Measurements from ENCODE around the gene INTS3. TPM values are rescaled to one million over a fixed set of nuclear protein-coding genes. Genes with fewer than 3 reads are reported as not detected.

The INTS3 gene
- total RNA-seq, 1 donor from 2014 or later = 77.3 TPM

DNA sequence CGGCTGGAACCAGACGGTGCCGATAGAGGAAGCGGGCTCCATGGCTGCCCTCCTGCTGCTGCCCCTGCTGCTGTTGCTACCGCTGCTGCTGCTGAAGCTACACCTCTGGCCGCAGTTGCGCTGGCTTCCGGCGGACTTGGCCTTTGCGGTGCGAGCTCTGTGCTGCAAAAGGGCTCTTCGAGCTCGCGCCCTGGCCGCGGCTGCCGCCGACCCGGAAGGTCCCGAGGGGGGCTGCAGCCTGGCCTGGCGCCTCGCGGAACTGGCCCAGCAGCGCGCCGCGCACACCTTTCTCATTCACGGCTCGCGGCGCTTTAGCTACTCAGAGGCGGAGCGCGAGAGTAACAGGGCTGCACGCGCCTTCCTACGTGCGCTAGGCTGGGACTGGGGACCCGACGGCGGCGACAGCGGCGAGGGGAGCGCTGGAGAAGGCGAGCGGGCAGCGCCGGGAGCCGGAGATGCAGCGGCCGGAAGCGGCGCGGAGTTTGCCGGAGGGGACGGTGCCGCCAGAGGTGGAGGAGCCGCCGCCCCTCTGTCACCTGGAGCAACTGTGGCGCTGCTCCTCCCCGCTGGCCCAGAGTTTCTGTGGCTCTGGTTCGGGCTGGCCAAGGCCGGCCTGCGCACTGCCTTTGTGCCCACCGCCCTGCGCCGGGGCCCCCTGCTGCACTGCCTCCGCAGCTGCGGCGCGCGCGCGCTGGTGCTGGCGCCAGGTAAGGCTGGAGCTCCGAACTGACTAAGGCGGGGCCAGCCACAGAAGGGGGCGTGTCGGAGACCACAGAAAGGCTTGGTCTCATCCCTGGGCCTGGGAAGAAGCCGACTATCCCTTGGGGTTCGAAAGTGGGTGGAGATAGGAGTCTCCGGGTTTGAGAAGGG lies 47.8 kb downstream of the INTS3 start:
- no peaks in the 10 kb centered on the region for H3K27me3 ChIP-seq (ENCODE audit: low read depth)
- peak overlapping the region; percentile 89 for H3K27ac ChIP-seq
- TF ChIP-seq, protein P1, sequence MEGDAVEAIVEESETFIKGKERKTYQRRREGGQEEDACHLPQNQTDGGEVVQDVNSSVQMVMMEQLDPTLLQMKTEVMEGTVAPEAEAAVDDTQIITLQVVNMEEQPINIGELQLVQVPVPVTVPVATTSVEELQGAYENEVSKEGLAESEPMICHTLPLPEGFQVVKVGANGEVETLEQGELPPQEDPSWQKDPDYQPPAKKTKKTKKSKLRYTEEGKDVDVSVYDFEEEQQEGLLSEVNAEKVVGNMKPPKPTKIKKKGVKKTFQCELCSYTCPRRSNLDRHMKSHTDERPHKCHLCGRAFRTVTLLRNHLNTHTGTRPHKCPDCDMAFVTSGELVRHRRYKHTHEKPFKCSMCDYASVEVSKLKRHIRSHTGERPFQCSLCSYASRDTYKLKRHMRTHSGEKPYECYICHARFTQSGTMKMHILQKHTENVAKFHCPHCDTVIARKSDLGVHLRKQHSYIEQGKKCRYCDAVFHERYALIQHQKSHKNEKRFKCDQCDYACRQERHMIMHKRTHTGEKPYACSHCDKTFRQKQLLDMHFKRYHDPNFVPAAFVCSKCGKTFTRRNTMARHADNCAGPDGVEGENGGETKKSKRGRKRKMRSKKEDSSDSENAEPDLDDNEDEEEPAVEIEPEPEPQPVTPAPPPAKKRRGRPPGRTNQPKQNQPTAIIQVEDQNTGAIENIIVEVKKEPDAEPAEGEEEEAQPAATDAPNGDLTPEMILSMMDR (IDR thresholded peaks at IDR 0.05) = no peak
- ATAC-seq = peak; percentile 73 to 82
- intact Hi-C loops (cut with DNase I) = no loop called here
- peak overlapping the region; percentile 88 for H3K4me3 ChIP-seq
- H3K9me3 ChIP-seq = no peaks in the 10 kb centered on the region
- peaks cover 35% of the 10 kb centered on the region for H3K36me3 ChIP-seq
- peak; percentile 89 for DNase-seq
- H3K4me1 ChIP-seq = peaks cover 84% of the 10 kb centered on the region

DNA sequence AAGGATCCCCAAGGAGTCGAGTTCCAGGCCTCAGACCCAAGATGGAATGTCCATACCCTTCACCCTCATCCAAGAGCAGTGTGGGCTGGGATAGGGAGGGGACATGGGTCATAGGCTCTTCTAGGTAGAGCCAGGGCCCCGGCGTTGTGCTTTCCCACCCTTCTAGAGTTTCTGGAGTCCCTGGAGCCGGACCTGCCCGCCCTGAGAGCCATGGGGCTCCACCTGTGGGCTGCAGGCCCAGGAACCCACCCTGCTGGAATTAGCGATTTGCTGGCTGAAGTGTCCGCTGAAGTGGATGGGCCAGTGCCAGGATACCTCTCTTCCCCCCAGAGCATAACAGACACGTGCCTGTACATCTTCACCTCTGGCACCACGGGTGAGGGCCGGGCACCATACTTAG lies 48.5 kb downstream of the INTS3 start:
- DNase-seq = peak; percentile 50
- Histone ChIP-seq H3K9me3 (no peaks in the 10 kb centered on the region), H3K27ac (peak overlapping the region; percentile 89), H3K27me3 (ENCODE audit: low read depth) (no peaks in the 10 kb centered on the region), H3K4me1 (peaks cover 78% of the 10 kb centered on the region), H3K4me3 (peak overlapping the region; percentile 88), H3K36me3 (peaks cover 29% of the 10 kb centered on the region)
- ATAC-seq = peak in 1 of 2 donors; percentile 1
- intact Hi-C loops (cut with DNase I) = no loop called here
- TF ChIP-seq, protein P1 (IDR thresholded peaks at IDR 0.05) = no peak

DNA sequence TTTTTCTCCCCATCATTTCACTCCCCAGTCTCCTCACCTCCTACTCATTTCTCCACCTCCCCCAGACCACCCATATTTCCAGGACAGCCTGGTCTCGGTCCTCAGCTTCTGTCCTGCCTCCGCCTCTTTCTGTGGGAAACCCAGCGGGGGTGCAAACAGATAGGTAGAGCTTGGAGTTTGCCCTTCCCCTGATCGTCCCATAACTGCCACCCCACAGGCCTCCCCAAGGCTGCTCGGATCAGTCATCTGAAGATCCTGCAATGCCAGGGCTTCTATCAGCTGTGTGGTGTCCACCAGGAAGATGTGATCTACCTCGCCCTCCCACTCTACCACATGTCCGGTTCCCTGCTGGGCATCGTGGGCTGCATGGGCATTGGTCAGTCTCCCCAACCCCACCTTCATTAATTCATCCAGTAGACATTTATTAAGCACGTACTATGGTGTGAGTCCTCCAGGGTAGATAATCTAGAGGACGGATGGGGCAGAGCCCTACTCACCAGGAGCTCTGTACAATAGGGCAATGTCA lies 49.1 kb downstream of the INTS3 start:
- ATAC-seq (no peak), DNase-seq (no peak)
- H3K27me3 ChIP-seq (ENCODE audit: low read depth) = no peaks in the 10 kb centered on the region
- peaks cover 23% of the 10 kb centered on the region for H3K36me3 ChIP-seq
- H3K4me1 ChIP-seq = peaks cover 74% of the 10 kb centered on the region
- intact Hi-C loops (cut with DNase I) = no loop called here
- no peaks in the 10 kb centered on the region for H3K9me3 ChIP-seq
- H3K4me3 ChIP-seq = peak overlapping the region; percentile 88
- peak overlapping the region; percentile 89 for H3K27ac ChIP-seq
- TF ChIP-seq, protein P1 (IDR thresholded peaks at IDR 0.05) = no peak

DNA sequence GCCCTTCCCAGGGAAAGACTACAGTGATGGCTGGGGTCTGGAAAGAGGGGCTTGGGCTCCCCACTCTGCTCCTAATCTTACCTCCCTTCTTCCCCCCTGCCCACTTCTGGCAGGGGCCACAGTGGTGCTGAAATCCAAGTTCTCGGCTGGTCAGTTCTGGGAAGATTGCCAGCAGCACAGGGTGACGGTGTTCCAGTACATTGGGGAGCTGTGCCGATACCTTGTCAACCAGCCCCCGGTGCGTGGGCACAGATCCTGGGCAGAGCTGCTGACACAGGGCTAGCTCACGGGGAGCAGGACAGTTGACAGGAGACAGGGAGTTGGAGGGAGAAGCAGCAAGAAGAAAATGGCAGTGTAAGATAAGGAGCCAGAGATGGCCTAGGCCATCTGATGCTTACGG lies 49.8 kb downstream of the INTS3 start:
- TF ChIP-seq, protein P1 (IDR thresholded peaks at IDR 0.05) = no peak
- Histone ChIP-seq H3K36me3 (peaks cover 16% of the 10 kb centered on the region), H3K9me3 (no peaks in the 10 kb centered on the region), H3K4me1 (peaks cover 72% of the 10 kb centered on the region), H3K4me3 (peak overlapping the region; percentile 88), H3K27ac (peak overlapping the region; percentile 24), H3K27me3 (ENCODE audit: low read depth) (no peaks in the 10 kb centered on the region)
- intact Hi-C loops (cut with DNase I) = no loop called here
- peak; percentile 65 for DNase-seq
- peak in 1 of 2 donors; percentile 18 for ATAC-seq

DNA sequence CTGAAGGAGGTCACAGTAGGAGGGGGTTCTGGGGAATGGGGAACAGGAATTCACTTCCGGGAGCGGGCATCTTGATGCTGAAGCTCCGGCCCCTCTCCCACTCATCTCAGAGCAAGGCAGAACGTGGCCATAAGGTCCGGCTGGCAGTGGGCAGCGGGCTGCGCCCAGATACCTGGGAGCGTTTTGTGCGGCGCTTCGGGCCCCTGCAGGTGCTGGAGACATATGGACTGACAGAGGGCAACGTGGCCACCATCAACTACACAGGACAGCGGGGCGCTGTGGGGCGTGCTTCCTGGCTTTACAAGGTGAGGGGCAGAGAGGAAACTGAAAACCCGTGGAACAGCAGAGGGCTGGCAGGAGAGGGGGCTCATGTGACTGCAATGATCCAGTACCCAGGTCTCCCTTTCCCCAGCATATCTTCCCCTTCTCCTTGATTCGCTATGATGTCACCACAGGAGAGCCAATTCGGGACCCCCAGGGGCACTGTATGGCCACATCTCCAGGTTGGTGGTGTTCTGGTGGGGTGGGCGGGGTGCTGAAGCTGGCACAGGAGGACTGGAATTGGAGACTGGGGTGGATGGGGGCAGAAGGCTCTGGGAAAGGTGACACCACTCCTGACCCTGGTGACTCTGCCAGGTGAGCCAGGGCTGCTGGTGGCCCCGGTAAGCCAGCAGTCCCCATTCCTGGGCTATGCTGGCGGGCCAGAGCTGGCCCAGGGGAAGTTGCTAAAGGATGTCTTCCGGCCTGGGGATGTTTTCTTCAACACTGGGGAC lies 50.4 kb downstream of the INTS3 start:
- Histone ChIP-seq H3K4me3 (peak overlapping the region; percentile 88), H3K9me3 (no peaks in the 10 kb centered on the region), H3K36me3 (peaks cover 10% of the 10 kb centered on the region), H3K27ac (peak overlapping the region; percentile 24), H3K27me3 (ENCODE audit: low read depth) (no peaks in the 10 kb centered on the region), H3K4me1 (peaks cover 70% of the 10 kb centered on the region)
- intact Hi-C loops (cut with DNase I) = no loop called here
- TF ChIP-seq, protein P1 (IDR thresholded peaks at IDR 0.05) = no peak
- DNase-seq (no peak), ATAC-seq (no peak)
